Measurements from ENCODE around the gene CCDC107.
"Not testable (repeated sequence)": the region's sequence is repeated elsewhere in the genome, so short reads cannot be mapped to it uniquely, and the experiment has no call there.

The CCDC107 gene, protein sequence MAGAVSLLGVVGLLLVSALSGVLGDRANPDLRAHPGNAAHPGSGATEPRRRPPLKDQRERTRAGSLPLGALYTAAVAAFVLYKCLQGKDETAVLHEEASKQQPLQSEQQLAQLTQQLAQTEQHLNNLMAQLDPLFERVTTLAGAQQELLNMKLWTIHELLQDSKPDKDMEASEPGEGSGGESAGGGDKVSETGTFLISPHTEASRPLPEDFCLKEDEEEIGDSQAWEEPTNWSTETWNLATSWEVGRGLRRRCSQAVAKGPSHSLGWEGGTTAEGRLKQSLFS

GRCh38 chr9:35658137-35658967 lies at the start of gene CCDC107:
CCDC107 (plus strand) TSS chr9:35658292; CDS start chr9:35658380, 88 bp downstream.
- DNase-seq (ENCODE audit: low read depth in 2 of 2) = peak; percentile 73 to 74

GRCh38 chr9:35609001-35609819 lies 48.9 kb upstream of the CCDC107 start:
- no peak for DNase-seq (ENCODE audit: low read depth in 2 of 2)

DNA sequence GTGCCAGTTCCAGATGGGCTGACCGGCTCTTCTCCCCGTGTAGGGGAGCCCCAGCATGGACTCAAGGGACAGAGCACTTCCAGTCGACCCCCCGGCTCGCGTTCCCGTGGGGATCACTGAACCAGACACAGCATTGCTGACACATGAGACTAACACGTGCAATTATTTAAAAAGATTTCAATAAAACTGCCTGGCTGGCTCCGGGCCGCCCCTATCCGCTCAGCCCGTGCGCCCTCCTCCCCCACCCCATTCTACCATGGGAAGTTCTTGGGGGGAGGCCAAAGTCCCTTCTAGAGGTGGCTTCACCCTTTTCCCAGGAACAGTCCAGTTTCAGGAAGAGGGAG lies 48.3 kb upstream of the CCDC107 start:
- DNase-seq (ENCODE audit: low read depth in 2 of 2) = no peak

GRCh38 chr9:35611230-35611797 lies 46.8 kb upstream of the CCDC107 start:
- peak; percentile 36 to 44 for DNase-seq (ENCODE audit: low read depth in 2 of 2)

DNA sequence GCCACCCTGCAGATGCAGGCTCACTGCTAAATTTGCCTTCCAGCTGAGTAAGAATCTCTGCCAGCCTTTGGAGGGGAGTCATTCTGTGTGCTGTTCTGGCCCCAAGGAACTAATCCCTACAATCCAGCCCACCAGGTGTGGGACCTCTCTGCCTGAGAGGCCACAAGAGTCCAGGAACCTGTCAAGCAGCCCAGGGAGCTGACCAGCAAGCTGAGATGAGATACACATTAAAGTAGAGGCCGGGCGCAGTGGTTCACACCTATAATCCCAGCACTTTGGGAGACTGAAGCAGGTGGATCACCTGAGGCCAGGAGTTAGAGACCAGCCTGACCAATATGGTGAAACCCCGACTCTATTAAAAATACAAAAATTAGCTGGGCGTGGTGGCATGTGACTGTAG lies 46.0 kb upstream of the CCDC107 start:
- DNase-seq (ENCODE audit: low read depth in 2 of 2) = not testable (repeated sequence)

GRCh38 chr9:35612843-35613242 lies 45.2 kb upstream of the CCDC107 start:
- no peak for DNase-seq (ENCODE audit: low read depth in 2 of 2)

DNA sequence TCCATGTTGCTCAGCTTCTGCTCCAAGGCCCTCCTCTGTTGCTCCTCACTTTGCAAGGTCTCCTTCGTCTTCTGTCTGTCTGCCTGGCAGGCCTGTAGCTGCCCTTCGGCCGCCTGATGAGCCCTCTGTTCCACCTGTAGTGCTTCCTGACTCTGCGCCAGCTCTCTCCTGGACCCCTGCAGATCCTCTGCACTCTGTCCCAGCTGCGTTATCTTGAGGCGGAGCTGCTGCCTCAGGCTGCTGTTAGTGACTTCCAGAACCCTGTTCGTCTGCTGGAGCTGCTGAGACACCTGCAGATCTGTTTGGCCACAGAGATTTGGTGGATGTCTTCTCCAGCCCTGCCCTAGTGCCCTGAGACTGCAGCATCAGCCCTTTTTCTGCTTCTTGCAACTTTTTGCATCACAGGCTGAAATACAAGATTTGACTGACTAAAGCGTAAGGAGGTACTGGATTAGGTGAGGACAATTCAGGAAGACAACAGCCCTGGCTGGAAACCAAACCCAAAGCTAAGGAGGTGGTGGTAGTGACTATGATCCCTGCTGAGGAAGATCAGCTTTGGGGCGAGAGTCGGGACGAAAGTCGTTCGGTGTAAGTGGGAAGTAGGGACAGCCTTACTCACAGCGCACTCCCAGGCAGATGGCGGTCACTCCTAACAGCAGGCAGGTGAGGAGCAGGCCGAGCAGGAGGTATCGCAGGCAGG lies 42.0 kb upstream of the CCDC107 start:
- no peak for DNase-seq (ENCODE audit: low read depth in 2 of 2)

- DNase-seq (ENCODE audit: low read depth in 2 of 2) = peak in 1 of 2 donors; percentile 55
These were observed 41.2 kb upstream of the CCDC107 start for GRCh38 chr9:35616681-35617459.

- no peak for DNase-seq (ENCODE audit: low read depth in 2 of 2)
These were observed 40.5 kb upstream of the CCDC107 start for GRCh38 chr9:35617548-35617947.

DNA sequence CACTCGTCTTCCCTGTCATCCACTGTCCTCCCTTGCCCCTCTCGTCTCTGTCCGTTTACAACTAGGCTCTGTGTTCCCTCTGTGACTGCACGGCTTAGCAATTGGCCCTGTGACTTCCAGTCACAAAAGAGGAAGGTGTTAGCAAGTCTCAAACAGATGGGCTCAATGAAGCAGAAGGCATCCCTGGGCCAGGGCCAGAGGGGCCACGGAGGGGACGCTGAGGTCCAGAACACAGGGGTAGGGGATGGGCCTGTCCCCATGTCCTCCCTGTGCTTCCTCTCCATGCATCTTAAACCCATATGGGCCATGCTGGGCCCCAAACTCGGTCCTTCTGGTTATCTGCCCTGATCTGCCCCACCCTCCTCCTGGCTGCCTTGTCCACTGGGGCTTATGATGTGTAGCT lies 39.8 kb upstream of the CCDC107 start, which contains the start of gene CD72:
Gene CD72 (minus strand): TSS at position 89 of the 403 bp plus-strand sequence. CDS start 110 bp downstream, outside the sequence.
- DNase-seq (ENCODE audit: low read depth in 2 of 2) = no peak

- no peak for DNase-seq (ENCODE audit: low read depth in 2 of 2)
These were observed 39.0 kb upstream of the CCDC107 start for GRCh38 chr9:35618854-35619799.

- no peak for DNase-seq (ENCODE audit: low read depth in 2 of 2)
These were observed 38.3 kb upstream of the CCDC107 start for GRCh38 chr9:35619800-35620158.

- DNase-seq (ENCODE audit: low read depth in 2 of 2) = no peak
These were observed 30.5 kb upstream of the CCDC107 start for GRCh38 chr9:35627575-35627974.

DNA sequence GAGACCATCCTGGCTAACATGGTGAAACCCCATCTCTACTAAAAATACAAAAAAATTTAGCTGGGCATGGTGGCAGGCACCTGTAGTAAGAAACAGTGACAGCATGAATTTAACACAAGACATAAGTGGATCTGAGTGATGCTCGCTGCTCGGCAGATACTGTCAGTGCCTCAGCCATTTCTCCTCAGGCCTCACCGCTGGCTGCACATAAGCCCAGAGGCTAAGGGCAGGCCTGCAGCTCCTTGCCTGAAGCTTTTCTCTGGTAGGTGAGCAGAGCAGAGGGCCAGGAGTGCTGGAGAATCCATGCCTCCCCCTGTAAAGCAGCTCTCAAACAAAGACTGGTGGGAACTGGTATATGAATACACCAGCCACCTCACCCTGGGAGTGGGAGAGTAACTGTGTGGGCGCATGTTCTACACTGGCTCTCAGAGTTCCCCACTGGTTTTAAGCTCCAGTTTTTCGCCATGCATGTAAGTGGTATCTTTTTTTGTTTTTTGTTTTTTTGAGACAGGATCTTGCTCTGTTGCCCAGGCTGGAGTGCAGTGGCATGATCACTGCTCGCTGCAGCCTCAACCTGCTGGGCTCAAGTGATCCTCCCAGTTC lies 29.6 kb upstream of the CCDC107 start:
- no peak for DNase-seq (ENCODE audit: low read depth in 2 of 2)

- no peak for DNase-seq (ENCODE audit: low read depth in 2 of 2)
These were observed 28.5 kb upstream of the CCDC107 start for GRCh38 chr9:35629597-35629996.

DNA sequence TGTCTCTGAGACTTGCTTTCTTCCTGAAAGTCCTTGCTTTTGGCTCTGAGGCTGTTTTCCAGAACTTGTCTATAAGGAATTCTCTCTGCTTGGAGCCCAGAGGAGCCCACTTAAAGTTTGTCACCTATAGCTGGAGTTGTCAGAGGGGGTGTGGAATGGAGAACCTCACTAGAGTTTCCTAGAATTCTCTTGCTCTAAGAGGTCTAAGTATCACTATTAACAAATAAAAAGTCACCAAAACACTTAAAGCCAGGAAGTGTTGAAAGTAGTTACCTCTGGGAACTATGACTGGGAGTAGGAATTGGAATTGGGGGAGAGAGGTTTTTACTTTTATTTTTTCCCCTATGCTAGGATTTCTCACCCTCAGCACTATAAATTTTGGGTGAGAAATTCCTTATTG lies 22.4 kb upstream of the CCDC107 start:
- no peak for DNase-seq (ENCODE audit: low read depth in 2 of 2)

DNA sequence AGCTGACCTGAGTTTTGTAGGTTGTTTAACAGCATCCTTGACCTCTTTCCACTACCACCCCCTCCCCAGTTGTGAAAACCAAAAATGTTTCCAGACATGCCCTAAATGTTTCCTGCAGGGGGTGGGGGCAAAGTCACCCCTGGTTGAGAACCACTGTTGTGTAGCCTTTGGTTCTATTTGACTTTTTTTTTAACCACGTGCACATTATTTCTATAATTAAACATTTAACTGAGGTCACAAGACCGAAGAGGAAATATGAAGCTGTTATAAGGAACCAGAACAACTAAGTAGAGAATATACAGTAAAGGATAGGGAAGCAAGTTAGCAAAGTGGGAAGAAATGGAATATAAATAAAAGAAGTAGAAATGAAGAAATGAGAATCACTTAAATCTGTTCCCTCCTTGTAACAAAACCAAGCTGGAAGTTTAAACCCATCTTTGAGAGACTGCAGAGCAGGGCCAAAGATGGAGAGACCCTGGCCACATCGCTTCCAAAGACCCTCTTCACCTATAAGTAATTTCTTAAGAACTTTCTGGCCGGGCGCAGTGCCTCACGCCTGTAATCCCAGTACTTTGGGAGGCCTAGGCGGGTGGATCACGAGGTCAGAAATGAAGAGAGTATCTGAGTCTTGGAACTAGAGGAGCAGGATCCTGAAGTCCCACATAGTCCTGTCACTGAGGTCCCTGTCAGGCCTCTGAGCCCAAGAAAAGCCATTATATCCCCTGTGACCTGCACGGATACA lies 21.8 kb upstream of the CCDC107 start:
- no peak for DNase-seq (ENCODE audit: low read depth in 2 of 2)

DNA sequence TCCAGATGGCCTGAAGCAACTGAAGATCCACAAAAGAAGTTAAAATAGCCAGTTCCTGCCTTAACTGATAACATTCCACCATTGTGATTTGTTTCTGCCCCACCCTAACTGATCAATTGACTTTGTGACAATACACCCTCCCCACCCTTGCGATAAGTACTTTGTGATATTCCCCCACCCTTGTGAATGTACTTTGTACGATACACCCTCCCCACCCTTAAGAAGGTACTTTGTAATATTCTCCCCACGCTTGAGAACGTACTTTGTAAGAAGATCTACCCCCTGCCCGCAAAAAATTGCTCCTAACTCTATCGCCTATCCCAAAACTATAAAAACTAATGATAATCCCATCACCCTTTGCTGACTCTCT lies 21.2 kb upstream of the CCDC107 start:
- not testable (repeated sequence) for DNase-seq (ENCODE audit: low read depth in 2 of 2)
